Left colon (tissue), 2 donors: ENCODE measurements around the gene DEFB119. TPM values are rescaled to one million over a fixed set of nuclear protein-coding genes. Genes with fewer than 3 reads are reported as not detected.
"Not testable (repeated sequence)": the region's sequence is repeated elsewhere in the genome, so short reads cannot be mapped to it uniquely, and the experiment has no call there.

ENCODE experiments used
- ATAC-seq: fragments of 200-7000 bp; cut with Tn5 transposase; one replicate; pipeline ENCODE4 v1.9.1; 2020; ENCODE audit warnings: mild to moderate bottlenecking, moderate library complexity
- DNase-seq, 2 donors: peaks; one replicate each; pipeline ENCODE4 v3.0.0-alpha.2; 2020
- intact Hi-C, 2 donors: fragments of 100-400 bp; cut with DNase I in 1 of 2; cut with micrococcal nuclease in 1 of 2; formaldehyde crosslinking; loops; one replicate each; pipeline versions ENCODE4 v1.11.2 to v1.14.0; 2022; cut with DNase I, micrococcal nuclease
- long read RNA-seq: library from polyadenylated mRNA; unstranded; transcript quantifications from one replicate; pipeline ENCODE4 v2.0.0, GENCODE V29; 2021
- total RNA-seq, 2 donors: library from RNA; stranded (reverse); fragmentation: NEBNext Ultra II Directional; extraction: Animal tissue kit (Norgen Biotek cat#: 25700); gene quantifications; one replicate each; pipeline ENCODE4 v1.2.1, GENCODE V29; 2021
- donor health status: DM: no; HTN: no; CAD: no.
- donor health status: DM: yes; HTN: yes; CAD: no.

Gene DEFB119, protein sequence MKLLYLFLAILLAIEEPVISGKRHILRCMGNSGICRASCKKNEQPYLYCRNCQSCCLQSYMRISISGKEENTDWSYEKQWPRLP
- not detected for total RNA-seq
- long read RNA-seq, result 0 reads

DNA sequence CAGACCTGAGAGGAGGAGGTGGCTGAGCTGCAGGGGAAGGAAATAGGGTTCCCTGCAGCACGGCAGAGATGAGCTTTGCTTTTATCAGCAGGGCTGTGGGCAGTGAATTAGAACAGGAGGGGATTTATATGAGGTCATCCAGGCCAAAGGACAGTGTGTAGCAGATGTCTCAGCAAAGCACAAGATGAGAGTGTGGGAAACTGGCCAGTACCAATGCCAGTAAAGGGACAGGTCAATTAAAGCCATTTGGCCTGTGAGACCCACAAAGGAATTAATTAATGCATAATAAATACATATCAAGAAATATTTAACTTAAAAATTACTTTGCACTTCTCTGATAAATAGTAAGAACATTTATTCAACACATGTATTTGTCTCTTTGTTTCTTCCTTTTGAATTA lies at the start of gene DEFB119:
Gene DEFB119, minus strand, starts transcription at position 101 of the 400 bp plus-strand sequence. CDS start 107 bp downstream, outside the sequence.
- ATAC-seq (no peak), DNase-seq (no peak)
- intact Hi-C loops, result no loop called here

DNA sequence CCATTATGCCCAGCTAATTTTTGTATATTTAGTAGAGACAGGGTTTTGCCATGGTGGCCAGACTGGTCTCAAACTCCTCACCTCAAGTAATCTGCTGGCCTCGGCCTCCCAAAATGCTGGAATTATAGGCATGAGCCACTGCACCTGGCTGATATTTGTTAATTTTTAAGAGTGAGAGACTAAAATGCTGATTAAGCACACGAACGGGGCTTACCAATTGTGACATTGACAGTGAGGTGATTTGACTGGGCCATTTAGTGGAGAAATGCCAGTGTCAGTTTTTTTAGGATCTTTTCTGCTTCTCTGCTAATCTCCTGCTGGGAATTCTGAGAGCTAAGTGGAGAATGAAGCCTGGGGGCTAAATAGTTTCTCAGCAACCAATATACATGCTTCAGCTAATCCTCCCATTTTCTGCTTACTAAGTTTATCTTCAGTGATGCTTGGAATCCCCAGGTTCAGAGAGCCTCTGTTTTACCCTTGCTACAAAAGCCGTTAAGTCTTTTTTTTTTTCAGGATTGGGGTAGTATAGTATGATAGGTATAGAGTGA lies 40.3 kb upstream of the DEFB119 start:
- no peak for ATAC-seq
- intact Hi-C loops, result no loop called here
- DNase-seq, result no peak

- ATAC-seq, intact Hi-C loops, DNase-seq: not testable (repeated sequence)
Observed at GRCh38 chr20:31427576-31427975, 37.2 kb upstream of the DEFB119 start.

DNA sequence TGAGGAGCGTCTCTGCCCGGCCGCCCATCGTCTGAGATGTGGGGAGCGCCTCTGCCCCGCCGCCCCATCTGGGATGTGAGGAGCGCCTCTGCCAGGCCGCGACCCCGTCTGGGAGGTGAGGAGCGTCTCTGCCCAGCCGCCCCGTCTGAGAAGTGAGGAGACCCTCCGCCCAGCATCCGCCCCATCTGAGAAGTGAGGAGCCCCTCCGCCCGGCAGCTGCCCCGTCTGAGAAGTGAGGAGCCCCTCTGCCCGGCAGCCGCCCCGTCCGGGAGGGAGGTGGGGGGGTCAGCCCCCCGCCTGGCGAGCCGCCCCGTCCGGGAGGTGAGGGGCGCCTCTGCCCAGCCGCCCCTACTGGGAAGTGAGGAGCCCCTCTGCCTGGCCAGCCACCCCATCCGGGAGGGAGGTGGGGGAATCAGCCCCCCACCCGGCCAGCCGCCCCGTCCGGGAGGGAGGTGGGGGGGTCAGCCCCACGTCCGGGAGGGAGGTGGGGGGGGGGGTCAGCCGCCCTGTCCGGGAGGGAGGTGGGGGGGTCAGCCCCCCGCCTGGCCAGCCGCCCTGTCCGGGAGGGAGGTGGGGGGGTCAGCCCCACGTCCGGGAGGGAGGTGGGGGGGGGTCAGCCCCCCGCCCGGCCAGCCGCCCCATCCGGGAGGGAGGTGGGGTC lies 36.6 kb upstream of the DEFB119 start:
- intact Hi-C loops, ATAC-seq, DNase-seq: not testable (repeated sequence)

- DNase-seq, result no peak
- no peak for ATAC-seq
- intact Hi-C loops, result no loop called here
Observed at GRCh38 chr20:31425797-31426196, 35.4 kb upstream of the DEFB119 start.

DNA sequence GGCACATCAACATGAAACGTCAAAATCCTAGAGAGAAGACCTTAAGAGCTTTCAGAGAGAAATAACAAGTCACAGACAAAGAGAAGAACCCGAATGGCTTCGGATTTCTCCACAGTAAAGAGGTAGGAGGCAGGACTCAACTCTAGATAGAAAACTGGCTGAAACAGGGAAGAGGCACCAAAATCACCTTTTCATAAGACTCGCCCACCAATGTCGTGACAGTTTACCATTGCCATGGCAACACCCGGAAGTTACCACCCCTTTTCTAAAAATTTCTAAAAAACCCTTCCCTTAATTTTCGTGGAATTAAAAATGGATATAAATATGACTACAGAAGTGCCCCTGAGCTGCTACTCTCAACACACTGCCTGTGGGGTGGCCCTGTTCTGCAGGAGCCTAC lies 27.9 kb upstream of the DEFB119 start:
- intact Hi-C loops, result no loop called here
- DNase-seq, result no peak
- ATAC-seq, result no peak

GRCh38 chr20:31415653-31416052 lies 25.3 kb upstream of the DEFB119 start:
- no peak for DNase-seq
- intact Hi-C loops, result no loop called here
- ATAC-seq, result no peak

- ATAC-seq, result no peak
- intact Hi-C loops, result no loop called here
- no peak for DNase-seq
Observed at GRCh38 chr20:31414381-31414780, 24.0 kb upstream of the DEFB119 start.

DNA sequence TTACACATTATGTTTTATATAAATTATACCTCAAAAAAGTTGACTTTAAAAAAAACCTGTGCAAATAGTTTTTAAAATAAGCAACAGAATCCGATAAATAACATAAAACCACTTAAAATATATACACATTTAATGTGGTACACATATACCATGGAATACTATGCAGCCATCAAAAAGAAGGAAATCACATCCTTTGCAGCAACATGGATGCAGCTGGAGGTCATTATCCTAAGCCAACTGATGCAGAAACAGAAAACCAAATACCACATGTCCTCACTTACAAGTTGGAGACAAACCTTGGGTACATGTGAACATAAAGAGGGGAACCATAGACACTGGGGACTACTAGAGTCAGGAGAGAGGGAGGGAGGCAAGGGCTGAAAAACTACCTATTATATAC lies 19.6 kb upstream of the DEFB119 start:
- ATAC-seq, result no peak
- intact Hi-C loops, result no loop called here
- DNase-seq, result no peak

DNA sequence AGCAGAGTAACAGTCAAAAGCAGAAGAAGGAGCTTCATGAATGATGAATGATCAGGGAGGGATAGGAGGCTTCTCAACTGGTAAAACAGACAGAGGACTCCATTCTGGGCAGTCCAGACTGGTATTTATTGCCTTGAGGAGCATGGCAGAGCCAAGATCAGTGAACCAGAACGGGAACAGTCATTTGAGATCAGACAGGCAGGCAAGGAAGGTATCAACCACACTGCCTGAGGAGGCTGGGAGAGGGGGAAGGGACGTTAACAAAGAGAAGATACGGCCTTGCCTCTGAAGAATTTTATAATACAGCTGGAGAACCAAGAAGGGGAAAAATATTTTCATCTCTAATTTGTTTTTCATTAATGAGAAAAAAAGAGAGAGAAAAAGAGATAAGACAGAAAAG lies 15.7 kb upstream of the DEFB119 start, which contains the start of gene DEFB121:
Gene DEFB121, minus strand, starts transcription at position 101 of the 400 bp plus-strand sequence. Its CDS starts 63 bp downstream, at position 38.
- DNase-seq (no peak), ATAC-seq (no peak)
- intact Hi-C loops, result no loop called here

GRCh38 chr20:31403886-31404285 lies 13.5 kb upstream of the DEFB119 start:
- ATAC-seq, result no peak

GRCh38 chr20:31394900-31395299 lies 4.5 kb upstream of the DEFB119 start:
- intact Hi-C loops, result no loop called here
- no peak for ATAC-seq

More at GRCh38 chr20:31403886-31404285, 13.5 kb upstream of the DEFB119 start:
- intact Hi-C loops, result no loop called here
- DNase-seq, result no peak

DNA sequence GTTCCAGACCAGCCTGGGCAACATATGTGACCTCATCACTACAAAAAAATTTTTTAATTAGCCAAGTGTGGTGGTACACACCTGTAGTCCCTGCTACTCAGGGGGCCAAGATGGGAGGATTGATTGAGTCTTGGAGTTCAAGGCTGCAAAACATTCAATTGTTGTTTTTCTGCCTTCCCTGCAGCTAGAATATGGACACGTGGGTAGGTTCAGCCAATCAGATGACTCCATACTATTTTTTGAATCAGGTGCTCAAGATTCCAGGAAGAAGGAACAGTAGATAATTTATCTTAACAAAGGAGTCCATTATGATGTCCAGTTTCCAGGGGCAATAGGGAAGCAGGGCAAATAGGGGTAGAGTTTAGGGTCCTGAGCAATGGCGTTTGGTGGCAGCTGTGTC lies 2.4 kb upstream of the DEFB119 start:
- DNase-seq (no peak), ATAC-seq (no peak)
- intact Hi-C loops, result no loop called here

More at GRCh38 chr20:31394900-31395299, 4.5 kb upstream of the DEFB119 start:
- DNase-seq, result no peak

- intact Hi-C loops, result no loop called here
- no peak for DNase-seq
- ATAC-seq, result no peak
Observed at GRCh38 chr20:31374346-31374745, 16.0 kb downstream of the DEFB119 start.

DNA sequence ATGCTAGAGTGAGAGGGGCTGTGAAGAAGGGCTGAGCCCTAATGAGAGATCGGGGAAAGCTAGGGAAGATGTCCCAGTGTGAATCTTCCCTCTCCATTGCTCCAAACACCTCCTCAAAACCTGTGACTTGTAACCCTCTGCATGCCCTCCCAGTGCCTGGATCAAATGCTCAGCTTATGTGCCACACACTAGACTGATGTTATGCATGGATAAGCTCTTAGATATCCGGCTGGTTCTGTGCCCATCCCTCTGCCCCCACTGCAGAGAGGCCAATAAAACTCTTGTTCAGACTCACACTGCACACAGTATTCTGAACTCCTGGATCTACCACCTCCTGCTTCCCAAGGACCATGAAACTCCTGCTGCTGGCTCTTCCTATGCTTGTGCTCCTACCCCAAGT lies 22.1 kb downstream of the DEFB119 start, which contains the start of gene DEFB118:
Gene DEFB118, plus strand, starts transcription at position 301 of the 400 bp plus-strand sequence. Its CDS starts 50 bp downstream, at position 351.
- no peak for DNase-seq
- intact Hi-C loops, result no loop called here
- no peak for ATAC-seq

DNA sequence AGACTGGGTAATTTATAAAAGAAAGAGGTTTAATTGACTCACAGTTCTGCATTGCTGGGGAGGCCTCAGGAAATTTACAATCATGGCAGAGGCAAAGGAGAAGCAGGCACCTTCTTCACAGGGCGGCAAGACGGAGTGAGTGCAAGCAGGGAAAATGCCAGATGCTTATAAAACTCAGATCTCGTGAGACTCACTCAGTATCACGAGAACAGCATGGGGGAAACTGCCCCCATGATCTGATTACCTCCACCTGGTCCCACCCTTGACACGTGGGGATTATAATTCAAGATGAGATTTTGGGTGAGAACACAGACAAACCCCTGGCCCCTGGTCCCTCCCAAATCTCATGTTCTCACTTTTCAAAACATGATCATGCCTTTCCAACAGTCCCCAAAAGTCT lies 26.1 kb downstream of the DEFB119 start:
- DNase-seq, intact Hi-C loops, ATAC-seq: not testable (repeated sequence)

GRCh38 chr20:31363295-31363694 lies 27.1 kb downstream of the DEFB119 start:
- intact Hi-C loops, result no loop called here
- ATAC-seq (no peak), DNase-seq (no peak)

- ATAC-seq (no peak), DNase-seq (no peak)
- intact Hi-C loops, result no loop called here
Observed at GRCh38 chr20:31355981-31356380, 34.4 kb downstream of the DEFB119 start.

DNA sequence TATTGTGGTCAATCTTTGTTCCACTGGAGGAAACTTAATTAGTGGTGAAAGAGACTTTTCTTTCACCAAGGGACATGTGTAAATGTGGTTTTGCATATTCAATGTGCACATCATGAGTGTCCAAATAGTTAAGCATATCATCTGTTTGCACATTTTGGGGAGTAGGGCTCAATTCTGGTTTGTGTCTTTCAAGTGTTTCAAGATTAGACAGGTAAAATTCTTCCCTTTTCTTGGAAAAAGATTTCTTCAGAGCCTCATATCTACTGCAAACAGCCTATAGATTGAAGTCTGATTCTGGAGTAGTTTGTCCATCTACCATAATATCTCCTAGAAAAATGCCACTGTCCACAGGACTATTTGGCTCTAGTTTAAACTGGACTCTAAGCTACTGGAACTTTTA lies 48.9 kb downstream of the DEFB119 start:
- ATAC-seq, result no peak
- DNase-seq, result no peak
- intact Hi-C loops, result no loop called here

DNA sequence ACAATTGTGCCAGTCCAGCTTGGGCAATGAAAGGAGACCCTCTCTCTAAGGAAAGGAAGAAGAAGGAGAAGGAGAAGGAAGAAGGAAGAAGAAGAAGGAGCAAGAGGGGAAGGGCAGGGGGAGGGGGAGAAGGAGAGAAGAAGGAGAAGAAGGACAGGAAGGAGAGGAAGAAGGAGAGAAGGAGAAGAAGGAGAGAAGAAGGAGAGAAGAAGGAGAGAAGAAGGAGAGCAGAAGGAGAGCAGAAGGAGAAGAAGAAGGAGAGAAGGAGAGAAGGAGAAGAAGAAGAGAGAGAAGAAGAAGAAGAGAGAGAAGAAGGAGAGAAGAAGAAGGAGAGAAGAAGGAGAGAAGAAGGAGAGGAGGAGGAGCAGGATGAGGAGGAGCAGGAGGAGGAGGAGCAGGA lies 59.5 kb downstream of the DEFB119 start:
- no peak for ATAC-seq

More for the DNA sequence above, 59.5 kb downstream of the DEFB119 start:
- DNase-seq, result no peak
- intact Hi-C loops, result no loop called here
